GM19438 (cell line): ENCODE results near the gene SAMD4A.

Experiments
- ATAC-seq: cut with Tn5 transposase; IDR thresholded peaks from one replicate; pipeline ENCODE4 v1.9.1; 2021; ENCODE audit warnings: low read depth; ENCODE audit not compliant: unreplicated experiment

The SAMD4A gene

DNA sequence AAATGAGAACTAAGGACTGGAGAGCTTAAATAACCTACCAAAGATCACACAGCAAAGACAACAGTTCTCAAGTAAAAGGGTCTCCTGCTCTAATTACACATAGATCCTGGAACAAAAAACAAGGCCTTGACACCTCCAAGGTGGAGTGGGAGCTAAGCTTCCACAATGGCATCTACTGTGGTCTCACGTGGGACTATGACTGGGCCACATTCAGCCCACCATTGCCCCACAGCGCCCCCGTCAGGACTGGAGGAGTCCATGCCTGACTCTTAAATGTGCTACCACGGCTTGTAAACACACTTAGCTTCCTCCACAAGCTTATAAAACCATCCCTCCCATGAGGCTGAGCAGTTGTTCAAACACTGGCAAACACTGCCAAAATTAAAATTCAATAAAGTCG is 247.1 kb downstream of the SAMD4A start:
- ATAC-seq = no peak

DNA sequence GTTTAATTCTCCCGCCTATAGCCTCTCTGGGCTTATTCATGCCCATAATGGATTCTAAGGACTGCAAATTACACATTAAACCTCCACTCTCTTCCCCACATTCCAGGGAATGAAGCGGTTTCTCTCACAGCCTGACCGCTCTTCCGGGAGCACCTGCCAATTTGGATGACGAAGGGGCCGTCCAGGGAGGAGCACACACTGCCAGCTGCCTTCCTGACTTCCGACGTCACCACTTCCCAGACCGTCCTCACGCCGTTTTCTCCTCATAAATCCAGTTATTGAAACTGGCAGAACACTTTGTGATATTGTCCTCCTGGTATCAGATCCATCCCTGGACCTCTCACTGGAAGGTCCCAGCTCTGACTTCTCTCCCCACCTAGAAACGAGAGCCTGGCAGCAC is 248.1 kb downstream of the SAMD4A start:
- ATAC-seq = no peak

DNA sequence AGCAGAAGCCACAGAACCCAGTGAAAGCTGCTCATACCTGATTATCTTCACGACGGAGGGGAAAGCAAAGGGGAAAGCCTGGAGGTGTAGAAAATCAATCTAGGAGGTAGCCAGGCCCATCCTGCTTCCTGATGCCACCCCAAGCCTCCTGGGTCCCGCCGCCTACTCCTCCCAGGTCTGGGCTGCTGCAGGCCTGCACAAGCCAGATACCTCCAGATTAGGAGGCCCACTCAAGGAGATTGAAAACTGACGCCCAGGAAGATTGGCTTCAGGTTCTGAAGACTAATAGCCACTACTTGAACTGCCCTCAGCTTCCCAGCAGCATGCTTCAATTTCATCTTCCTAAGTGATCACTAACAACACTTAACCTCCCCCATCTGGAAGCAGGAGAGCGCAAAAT is 248.6 kb downstream of the SAMD4A start:
- no peak for ATAC-seq

DNA sequence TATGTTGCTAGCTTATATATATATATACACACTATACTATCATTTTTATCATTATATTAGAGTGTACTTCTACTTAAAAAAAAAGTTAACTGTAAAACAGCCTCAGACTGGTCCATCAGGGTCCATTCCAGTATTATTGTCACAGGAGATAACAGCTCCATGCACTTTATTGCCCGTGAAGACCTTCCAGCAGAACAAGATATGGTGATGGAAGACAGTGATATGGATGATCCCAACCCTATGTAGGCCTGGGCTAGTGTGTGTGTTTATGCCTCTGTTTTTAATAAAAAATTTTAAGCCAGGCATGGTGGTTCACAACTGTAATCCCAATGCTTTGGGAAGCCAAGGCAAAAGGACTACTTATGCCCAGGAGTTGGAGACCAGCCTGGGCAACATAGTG is 249.5 kb downstream of the SAMD4A start:
- ATAC-seq = no peak

DNA sequence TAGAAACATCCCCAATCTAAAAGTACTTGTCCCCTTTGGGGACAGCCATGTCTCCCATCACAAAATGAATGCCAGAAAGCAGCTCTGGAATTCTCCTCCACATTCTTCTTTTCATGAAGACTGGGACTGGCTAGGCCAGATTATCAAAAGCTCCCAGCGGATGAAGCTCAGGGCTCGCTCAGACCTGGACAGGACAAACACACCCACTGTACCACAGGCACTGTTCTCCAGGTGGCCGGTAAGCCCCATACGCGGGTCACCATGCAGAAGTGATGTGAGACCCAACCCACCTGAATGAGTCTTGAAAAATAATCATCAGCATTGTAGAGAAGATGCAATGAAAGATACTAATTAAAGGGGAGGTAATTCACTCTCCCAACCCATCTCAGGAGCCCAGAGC is 250.6 kb downstream of the SAMD4A start:
- ATAC-seq = no peak

DNA sequence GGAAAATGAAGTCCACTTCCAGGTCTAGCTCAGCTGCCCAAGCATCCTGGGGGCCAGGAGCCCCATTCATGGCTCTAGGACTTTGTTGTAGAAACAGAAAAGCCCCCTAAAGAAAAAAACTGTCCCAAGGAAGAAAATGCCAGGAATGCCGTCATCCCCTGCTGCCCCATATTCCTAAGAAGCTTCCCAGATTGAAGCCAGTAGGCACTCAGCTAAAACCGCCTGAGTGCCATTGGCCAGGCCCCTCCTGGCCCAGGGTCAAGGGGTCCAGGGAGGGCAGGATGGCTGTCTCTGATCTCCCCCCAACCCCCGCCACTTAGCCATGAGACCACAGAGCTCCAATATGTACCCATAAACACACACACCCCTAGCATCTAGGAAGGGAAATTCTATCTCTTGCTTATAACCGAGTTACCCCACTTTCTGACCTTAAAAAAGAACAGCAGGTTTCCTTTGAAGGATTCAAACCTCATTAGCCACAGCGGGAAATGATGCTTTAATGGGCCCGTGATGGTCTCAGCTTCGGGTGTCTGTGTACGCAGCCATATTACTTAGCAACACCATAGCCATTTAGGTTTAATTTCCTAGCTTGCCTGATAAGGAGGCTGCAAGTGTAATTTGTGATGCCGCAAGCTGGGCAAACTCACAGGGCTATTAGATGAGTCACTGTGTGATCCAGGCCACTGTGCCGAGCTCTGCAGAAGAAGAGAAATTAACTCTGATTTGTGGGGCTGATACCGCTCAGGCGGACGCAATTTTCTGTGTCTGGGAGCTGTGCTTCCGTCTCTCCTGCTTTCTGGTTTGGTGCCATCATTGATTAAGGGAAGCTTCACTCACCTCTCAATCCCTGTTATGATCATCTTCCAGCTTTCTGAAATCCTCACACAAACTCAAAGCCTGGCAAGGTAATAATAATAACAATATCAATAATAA is 251.5 kb downstream of the SAMD4A start:
- ATAC-seq = no peak

DNA sequence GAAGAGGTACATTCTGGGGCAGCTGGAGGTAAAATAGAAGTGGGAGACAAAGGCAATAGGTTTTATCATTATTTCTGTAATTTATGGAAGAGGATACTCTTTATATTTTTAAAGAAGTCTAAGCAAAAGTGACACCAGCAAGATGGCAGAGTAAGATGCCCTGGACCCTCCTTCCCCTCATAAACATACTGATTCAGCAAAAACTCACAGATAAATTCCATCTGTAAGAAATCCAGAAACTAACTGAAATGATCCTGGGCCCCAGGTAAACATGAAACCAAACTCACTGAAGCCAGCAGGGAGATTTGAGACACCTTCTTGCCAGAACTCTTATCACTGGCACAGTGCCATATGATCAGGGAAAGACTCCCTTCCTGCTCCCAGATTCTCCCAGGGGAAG is 255.8 kb downstream of the SAMD4A start:
- no peak for ATAC-seq

DNA sequence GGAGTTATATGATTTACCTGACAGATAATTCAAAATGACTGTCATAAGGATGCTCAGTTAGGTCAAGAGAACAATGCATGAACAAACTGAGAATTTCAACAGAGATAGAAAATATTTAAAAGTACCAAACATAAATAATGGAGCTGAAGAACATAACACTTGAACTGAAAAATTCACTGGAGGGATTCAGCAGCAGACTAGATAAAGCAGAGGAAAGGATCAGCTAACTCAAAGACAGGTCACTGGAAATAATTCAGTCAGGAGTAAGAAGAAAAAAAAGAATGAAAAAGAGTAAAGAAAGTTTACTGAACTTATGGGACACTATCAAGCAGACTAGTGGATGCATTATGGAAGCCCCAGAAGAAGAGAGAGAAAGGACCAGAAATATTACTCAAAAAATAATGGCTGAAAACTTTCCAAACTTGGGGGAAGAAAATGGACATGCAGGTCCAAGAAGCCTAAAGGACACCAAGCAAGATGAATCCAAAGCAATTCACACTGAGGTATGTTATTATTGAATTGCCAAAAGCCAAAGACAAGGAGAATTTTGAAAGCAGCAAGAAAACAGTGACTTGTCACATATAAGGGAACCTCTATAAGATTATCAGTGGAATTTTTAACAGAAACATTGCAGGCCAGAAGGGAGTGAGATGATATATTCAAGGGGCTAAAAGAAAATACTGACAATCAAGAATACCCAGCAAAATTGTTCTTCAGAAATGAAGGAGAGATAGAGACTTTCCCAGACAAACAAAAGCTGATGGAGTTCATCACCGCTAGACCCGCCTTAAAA is 257.0 kb downstream of the SAMD4A start:
- ATAC-seq = no peak

DNA sequence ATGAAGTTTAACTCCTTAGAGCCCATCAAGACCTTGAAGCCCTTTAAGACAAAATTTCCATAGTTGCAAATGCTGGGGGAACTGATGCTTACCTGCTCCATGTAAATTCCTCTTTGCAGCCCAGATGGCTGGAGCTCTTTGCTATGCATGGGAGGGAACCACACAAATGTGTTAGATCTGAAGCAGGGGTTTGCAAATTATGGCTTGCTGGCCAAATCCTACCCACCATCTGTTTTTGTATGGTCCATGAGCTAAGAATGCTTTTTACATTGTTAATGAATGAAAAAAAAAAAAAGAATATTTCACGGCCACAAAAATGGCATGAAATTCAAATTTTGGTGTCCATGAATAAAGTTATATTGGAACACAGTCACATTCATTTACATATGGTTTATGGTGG is 261.1 kb downstream of the SAMD4A start:
- ATAC-seq = no peak

DNA sequence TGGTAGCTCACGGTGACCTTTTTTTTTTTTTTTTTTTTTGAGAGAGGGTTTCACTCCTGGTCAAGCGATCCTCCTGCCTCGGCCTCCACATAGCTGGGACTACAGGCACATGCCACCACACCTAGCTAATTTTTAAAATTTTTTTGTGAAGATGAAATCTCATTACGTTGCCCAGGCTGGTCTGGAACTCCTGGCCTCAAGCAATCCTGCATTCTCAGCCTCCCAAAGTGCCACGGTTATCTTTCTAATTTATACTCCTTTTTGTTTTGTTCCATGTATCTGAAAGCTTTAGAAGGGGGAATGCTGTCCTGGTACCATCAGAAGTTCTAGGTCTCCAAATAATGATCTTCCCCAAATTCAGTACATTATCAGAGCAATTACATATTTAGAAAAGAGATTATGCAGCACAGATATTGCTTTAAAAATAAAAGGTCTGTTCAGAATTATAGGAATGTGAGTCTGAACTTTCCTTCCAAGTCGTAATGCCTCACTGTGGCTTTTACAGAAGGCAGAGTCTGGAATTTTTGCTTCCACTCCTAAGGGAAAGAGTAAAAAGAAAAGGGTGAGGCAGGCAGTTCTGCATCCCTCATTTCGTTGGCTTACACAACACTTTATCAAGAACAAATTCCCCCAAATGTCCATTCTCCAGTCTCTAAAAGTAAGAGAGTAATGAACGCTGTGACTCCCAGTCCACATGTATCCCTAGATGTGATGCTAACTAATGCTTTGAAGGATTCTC is 262.7 kb downstream of the SAMD4A start:
- no peak for ATAC-seq

DNA sequence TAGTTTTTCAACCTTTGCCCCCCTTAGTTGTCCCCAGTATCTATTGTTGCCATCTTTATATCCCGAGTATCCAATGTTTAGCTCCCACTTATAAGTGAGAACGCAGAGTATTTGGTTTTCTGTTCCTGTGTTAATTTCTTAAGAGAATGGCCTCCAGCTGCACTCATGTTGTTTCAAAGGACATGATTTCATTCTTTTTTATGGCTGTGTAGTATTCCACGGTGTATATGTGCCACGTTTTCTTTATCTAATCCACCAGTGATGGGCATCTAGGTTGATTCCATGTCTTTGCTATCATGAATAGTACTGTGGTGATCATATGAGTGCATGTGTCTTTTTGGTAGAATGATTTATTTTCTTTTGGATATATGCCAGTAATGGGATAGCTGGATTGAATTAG is 263.7 kb downstream of the SAMD4A start:
- no peak for ATAC-seq

DNA sequence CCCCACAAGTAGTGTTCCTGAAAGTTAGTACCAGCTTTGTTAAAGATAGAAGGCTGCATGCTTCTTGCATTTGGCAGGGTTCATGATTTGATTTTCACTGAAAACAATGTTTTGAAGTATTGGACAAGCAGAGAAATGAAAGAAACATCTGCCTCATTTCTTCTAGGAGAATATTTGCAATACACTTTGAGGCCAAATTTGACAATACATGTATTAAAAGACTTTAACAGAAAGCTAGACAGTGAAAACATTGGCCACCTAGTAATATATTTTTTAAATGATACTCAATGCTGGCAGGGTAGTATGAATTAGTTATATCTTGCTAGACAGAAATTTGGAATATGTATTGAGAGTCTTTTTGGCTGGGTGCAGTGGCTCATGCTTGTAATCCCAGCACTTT is 267.2 kb downstream of the SAMD4A start:
- no peak for ATAC-seq

DNA sequence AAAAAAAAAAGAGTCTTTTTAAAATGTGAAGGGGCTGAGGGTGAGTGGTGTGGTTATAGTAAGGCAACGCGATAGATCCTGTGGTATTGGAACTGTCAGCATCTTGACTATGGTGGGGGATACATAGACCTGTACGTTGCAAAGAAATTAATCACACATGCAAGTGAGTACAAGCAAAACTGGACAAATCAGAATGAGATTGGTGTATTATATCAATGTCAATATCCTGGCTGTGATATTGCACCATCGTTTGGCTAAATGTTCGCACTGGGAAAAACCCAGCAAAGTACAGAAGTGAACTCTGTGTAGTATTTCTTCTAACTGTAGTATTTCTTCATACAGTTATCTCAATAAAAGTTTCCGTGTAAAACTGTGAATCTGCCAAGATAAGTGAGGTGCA is 267.8 kb downstream of the SAMD4A start:
- no peak for ATAC-seq

DNA sequence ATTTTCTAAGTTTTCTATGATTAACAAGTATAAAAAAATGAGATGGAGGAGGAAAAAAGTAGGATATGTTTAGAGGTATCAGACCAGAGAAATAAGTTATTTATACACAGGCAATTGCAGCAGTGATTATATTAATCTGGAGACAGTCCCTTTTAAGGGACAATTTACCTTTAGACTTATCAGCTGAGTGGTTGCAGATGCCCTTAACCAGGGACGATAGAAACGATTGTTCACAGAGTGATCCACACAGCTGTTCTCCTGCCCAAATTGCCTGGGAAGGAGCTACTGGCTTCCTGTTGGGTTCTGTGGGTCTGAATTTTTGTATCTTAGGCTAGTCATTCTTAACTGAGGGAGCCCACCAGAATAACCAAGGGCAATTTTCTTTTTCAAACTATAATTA is 269.3 kb downstream of the SAMD4A start:
- no peak for ATAC-seq

DNA sequence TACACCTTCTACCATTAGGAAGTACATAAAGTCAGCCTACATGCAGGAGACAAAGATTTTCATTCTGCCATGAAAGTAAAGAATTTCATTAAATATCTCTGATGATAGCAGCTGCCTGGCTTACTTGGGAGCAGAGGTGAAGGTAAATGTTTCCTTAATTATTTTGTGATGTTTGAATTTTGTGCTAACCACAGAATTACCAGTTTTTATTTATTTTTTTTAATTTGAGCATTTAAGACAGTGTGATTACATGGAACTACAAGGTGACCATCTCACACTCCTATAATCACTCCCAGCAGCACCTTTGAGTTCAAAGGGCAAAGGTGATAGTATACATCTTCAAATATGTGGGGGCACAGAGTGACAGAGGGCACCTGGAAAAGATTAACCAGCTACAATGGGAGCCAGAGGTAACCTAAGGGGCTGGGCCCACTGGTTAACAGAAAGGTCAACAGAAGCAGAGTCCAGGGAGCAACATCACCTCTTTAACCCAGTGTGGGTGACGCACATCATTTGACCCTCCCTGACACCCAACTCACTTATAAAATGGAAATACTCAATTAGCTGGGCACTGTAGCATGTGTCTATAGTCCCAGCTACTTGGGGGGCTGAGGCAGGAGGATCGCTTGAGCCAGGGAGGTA is 270.7 kb downstream of the SAMD4A start:
- no peak for ATAC-seq

DNA sequence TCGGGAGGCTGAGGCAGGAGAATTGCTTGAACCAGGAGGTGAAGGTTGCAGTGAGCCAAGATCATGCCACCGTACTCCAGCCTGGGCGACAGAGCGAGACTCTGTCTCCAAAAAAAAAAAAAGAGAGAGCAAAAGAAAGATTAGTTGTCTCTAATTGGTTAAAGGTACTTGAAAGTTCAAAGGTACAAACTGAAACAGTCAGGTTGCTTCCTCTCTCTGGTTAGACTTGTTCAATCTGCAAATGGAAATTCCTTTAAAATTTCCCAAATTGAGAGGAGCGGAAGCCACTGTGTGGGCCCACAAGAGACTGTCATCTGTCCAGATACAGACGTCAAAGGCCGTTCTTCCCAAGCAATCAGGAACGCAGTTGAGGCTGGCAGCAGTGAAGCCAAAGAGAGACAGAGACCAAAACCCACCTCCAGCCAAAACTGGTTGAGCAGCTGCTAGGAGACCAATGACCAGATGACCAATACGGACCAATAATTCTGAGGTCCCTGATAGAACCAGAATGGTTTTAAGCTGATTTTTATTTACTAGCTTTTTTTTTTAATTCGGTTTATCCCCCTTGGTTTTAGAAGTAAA is 272.1 kb downstream of the SAMD4A start:
- ATAC-seq = no peak

DNA sequence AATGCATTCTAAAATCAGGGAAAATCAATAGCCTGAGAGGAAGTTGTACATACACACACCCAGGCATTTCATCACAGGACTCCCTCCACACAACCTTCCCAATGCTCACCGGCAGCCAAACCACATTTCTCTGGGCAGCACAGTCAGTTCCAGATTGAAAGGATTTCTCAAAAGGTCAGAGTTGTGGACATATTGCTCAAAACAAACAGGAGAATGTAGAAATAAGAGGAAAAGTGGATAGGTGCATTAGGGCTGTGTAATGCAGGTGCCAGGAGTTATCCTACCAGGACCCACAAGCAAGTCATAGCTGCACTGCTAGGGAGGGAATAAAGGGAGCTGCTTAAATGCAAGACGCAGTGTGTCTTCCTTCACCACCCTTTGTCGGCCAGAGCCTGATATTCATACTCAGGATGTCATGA is 272.8 kb downstream of the SAMD4A start:
- no peak for ATAC-seq

DNA sequence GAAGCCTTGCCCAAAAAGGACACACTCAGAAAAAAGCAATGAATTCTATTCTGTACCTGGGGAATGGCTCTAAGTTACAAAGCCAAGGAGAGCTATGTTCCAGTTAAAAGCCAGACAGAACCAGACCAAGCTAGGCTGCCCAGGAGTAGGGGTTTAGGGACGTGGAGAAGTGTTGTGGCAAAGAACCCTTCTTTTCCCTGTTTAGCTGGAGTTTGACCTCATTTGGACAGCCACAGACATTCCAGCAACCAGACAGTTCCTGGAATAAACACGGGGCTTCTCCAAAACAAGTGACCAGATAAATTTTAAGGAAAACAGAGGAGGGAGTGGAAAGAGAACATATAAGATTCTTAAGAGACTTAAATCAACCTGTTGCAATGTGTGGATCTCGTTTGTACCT is 273.4 kb downstream of the SAMD4A start:
- ATAC-seq = no peak

DNA sequence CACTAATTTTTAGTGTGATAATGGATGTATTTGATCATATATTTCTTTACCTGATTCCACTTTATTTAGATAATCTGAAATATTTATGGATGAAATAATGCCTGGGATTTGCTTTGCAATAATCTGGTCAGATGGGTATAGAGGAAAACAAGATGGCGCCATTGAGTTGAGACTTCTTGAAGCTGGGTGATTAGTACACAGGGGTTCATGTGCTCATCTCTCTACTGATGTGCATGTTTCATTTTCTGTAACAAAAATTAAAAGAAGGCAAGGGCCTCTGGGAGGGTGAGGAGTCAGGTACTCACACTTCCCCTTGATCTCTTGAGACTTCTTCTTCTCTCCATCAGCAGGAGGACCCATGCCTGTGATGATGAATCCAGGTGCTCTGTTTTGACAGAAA is 273.9 kb downstream of the SAMD4A start:
- no peak for ATAC-seq
